ENCODE measurements around the gene ITPR3.

Gene ITPR3

DNA sequence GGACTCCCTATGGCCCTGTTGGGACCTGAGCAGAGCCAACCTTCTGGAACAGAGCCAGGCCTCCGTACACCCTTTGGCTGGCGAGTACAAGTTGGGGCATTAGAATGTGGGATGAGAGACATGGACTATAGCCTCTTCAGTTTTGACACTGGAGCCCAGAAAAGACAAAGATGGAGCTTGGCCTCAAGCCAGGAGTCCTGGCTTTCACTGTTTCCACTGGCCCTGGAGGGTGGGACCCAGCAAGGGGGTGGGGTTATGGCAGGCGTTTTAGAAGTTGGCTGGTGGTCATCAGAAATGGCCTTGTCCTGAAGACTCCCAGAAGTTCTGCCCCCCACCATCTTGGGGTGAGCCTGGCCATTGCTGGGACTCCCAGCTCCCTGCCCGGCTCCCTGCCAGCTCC lies 21.8 kb downstream of the ITPR3 start:
- DNase-seq (ENCODE audit: extremely low spot score): no peak
- ChIA-PET CTCF (interaction anchor here (0.9 to 1.9 kb wide), 5 partner anchors 9 to 189 kb away, joined by 3 to 6 read pairs (median 3); partner anchors contain the start of gene ZBTB9), POLR2A (no interaction called here)
- TF ChIP-seq, protein P1, sequence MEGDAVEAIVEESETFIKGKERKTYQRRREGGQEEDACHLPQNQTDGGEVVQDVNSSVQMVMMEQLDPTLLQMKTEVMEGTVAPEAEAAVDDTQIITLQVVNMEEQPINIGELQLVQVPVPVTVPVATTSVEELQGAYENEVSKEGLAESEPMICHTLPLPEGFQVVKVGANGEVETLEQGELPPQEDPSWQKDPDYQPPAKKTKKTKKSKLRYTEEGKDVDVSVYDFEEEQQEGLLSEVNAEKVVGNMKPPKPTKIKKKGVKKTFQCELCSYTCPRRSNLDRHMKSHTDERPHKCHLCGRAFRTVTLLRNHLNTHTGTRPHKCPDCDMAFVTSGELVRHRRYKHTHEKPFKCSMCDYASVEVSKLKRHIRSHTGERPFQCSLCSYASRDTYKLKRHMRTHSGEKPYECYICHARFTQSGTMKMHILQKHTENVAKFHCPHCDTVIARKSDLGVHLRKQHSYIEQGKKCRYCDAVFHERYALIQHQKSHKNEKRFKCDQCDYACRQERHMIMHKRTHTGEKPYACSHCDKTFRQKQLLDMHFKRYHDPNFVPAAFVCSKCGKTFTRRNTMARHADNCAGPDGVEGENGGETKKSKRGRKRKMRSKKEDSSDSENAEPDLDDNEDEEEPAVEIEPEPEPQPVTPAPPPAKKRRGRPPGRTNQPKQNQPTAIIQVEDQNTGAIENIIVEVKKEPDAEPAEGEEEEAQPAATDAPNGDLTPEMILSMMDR (IDR thresholded peaks at IDR 0.05; ENCODE audit: control extremely low read depth, extremely low read depth, low read depth, missing control alignments): no peak

DNA sequence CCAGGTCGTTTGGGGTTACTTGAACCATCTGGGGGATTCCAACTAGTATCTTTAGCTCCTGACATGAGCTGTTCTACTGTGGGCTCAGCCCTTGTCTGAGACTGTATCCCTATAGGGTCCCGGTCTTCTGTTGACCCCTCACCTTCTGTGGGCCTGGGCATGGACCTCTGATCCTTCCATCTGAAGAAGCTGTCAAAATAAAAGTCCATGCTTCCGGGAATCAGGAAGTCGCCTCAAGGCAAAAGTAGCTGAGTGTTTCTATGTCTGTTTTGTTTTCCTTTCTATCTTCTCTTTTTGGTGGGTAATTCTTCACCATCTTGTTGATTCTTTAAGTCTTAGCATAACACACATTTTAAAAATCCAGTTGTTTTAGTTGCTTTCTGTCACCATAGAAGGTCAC lies 30.3 kb downstream of the ITPR3 start:
- POLR2A ChIA-PET: no interaction called here
- no peak for DNase-seq (ENCODE audit: extremely low spot score)
- TF ChIP-seq, protein P1 (IDR thresholded peaks at IDR 0.05; ENCODE audit: control extremely low read depth, extremely low read depth, low read depth, missing control alignments): no peak
- CTCF ChIA-PET: interaction anchor here (0.8 to 2.6 kb wide), 3 partner anchors 10 to 62 kb away, joined by 3 to 7 read pairs (median 3); no protein-coding TSS in a partner anchor

DNA sequence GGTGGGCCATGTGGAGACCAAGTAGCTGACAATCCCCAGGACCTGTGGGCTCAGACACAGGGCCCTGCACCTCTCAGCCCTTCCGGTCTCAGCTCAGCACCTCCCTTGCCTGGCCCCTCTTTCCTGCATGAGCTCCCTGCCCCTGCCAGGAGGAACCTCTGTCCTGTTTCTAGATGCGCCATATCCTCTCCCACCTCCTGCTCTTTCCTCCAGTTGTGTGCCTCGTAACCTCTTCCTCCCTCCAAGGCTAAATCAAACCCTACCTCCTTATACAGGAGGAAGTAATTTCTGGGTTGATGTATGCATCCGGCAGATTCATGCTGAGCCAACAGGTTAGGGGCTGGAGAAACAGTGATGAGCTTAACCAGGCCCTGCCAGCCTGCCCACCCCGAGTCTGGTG lies 30.9 kb downstream of the ITPR3 start:
- ChIA-PET POLR2A (no interaction called here), CTCF (interaction anchor here (0.8 to 2.6 kb wide), 3 partner anchors 10 to 62 kb away, joined by 3 to 7 read pairs (median 3); no protein-coding TSS in a partner anchor)
- TF ChIP-seq, protein P1 (IDR thresholded peaks at IDR 0.05; ENCODE audit: control extremely low read depth, extremely low read depth, low read depth, missing control alignments): no peak
- DNase-seq (ENCODE audit: extremely low spot score): no peak

DNA sequence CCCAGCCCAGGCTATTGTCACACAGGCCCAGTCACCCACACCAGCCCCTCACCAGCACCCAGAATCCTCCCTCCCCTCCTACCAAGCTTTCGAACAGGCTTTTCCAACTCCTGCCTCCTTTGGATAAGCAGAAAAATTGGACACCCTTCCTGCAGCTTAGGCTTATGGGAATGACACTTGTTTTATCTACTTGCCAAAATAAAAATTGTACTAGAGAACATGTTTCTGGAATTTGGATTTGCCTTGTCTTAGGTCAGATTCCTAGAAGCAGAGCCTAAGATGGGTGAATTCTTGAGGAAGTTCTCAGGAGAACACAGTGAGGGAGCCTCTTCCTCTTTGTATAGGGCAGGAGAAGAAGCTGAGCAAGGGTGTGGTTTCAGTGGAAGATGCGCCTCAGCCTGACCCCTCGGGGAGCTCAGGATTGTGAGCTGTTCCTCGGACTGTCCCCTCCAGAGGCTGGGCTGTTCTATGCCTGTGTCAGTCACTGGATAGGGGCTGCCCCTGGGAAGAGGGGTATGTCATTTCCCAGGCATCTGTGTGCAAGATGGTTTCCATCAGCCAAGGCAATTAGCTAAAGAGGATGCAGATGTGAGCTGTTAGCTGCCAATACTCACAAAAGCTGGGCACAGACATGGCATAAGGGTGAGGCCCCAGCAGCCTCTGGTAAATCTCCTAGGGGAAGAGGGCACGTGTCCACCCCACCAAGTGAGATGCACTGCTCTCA lies 33.9 kb downstream of the ITPR3 start:
- TF ChIP-seq, protein P1 (IDR thresholded peaks at IDR 0.05; ENCODE audit: control extremely low read depth, extremely low read depth, low read depth, missing control alignments): no peak
- no peak for DNase-seq (ENCODE audit: extremely low spot score)
- POLR2A ChIA-PET: no interaction called here
- CTCF ChIA-PET: interaction anchor here (1.2 to 1.3 kb wide), 3 partner anchors 23 to 806 kb away, joined by 3 to 5 read pairs (median 3); no protein-coding TSS in a partner anchor

DNA sequence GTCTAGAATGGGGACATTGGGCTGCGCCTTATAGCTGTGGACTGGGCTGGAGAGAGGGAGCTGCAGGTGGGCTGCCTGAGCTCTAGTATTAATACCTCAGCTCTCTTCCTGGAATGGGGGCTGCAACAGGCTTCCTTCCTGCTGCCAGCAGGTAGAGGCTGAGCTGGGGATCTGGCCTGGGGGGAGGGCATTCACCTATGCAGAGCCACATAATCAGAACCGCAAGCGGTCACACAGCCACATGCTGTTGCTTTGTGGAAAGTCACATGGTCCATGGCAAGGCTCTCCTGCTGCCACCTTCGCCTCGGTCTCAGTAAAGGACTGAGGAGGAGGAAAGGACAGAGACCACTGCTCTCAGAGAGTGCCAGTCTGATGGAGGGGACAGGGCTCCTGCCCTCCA lies 35.7 kb downstream of the ITPR3 start:
- no peak for DNase-seq (ENCODE audit: extremely low spot score)
- TF ChIP-seq, protein P1 (IDR thresholded peaks at IDR 0.05; ENCODE audit: control extremely low read depth, extremely low read depth, low read depth, missing control alignments): no peak
- ChIA-PET CTCF (no interaction called here), POLR2A (interaction anchor here (0.6 kb wide), 1 partner anchor 301 kb away, joined by 4 read pairs; no protein-coding TSS in a partner anchor)

DNA sequence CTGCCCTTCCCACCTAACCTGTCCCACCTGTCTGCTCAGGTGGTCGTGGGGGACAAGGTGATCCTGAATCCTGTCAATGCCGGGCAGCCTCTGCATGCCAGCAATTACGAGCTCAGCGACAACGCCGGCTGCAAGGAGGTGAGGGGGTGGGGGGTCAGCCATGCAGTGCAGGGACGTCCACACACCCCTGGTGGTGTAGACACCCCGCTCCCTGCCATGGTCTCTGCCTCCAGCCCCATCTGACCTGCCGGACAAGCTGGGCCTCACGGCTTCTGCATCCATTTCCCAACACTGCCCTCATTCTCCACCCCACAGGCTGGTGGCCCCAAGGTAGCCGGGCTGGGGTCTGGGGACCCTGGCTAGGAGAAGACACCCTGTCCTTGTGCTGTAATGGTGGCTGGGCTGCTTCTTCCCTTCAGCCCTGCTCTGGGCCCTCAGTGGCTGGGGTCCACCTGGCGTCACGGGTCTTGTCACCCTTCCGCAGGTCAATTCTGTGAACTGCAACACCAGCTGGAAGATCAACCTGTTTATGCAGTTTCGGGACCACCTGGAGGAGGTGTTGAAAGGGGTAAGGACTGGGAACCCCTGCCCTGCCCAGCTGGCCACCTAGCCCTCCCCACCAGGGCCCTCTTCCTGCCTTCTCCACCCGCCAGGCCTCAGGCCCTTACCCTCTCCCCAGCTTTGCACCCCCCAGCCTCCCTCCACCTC lies 38.0 kb downstream of the ITPR3 start:
- TF ChIP-seq, protein P1 (IDR thresholded peaks at IDR 0.05; ENCODE audit: control extremely low read depth, extremely low read depth, low read depth, missing control alignments): no peak
- ChIA-PET CTCF (interaction anchor here (1.4 to 1.8 kb wide), 2 partner anchors 31 to 44 kb away, joined by 3 to 4 read pairs; no protein-coding TSS in a partner anchor), POLR2A (no interaction called here)
- DNase-seq (ENCODE audit: extremely low spot score): no peak

All from GM10248 (cell line).